NCI-H1092 (cell line): ENCODE results near the gene CALY.

ENCODE experiments used
- DNase-seq: peaks from one replicate; lab custom pipeline; 2025; lab: John Stamatoyannopoulos, UW

Gene CALY

GRCh38 chr10:133311570-133311969 is 25.1 kb downstream of the CALY start:
- no peak for DNase-seq

GRCh38 chr10:133310789-133311188 is 25.9 kb downstream of the CALY start:
- no peak for DNase-seq

DNA sequence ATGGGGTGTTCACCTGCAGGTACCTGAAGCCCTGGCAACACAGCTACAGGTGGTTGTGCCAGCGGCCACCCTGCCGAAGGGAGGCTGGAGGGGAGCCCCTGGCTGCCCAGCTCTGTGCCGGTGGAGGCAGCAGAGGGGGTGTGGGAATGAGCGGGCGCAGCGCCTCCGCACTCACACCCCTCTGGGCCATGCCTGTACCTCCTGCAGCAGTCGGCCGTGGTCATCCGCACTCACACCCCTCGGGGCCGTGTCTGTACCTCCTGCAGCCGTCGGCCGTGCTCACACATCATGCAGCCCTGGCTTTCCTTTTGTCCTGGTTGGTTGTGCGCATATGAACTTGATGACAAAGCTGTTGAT is 26.3 kb downstream of the CALY start:
- DNase-seq, result no peak

- no peak for DNase-seq
These were observed 26.8 kb downstream of the CALY start for GRCh38 chr10:133309720-133310398.

GRCh38 chr10:133309100-133309719 is 27.5 kb downstream of the CALY start:
- DNase-seq, result peak; percentile 62

DNA sequence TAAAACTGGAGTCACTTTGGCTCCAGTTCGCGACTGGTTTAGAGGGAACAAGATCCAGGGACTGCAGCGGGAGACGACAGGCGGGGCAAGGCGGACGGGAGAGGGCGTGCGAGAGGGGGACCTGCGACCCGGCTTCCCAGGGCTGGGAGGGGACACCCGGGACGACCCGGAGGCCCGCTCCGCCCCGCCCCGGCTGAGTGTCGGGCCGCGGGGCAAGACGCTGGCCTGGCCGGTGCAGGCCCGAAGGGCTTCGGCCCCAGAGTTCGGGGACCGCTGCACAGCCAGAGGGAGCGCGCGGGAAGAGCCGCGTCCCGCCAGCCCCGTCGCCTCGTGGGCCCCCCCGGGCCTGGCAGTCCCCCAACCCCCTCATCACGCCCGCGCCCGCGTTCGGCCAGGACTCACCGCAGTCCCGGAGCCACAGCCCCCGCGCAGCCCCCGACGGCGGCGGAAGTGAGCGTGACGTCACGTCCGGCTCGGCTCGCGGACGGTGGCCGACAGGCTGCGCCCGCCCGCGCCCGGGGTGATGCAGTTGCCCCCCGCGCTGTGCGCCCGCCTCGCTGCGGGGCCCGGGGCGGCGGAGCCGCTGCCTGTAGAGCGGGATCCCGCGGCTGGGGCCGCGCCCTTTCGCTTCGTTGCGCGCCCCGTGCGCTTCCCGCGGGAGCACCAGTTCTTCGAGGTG is 28.1 kb downstream of the CALY start, which contains the start of the genes TUBGCP2 and ZNF511:
Gene TUBGCP2 (minus strand): TSS at position 452 of the 679 bp plus-strand sequence. CDS start 5,931 bp downstream, outside the sequence.
Gene ZNF511 (plus strand): TSS at position 494 of the 679 bp plus-strand sequence. CDS start 30 bp downstream, at position 524.
- DNase-seq, result peak; percentile 62

DNA sequence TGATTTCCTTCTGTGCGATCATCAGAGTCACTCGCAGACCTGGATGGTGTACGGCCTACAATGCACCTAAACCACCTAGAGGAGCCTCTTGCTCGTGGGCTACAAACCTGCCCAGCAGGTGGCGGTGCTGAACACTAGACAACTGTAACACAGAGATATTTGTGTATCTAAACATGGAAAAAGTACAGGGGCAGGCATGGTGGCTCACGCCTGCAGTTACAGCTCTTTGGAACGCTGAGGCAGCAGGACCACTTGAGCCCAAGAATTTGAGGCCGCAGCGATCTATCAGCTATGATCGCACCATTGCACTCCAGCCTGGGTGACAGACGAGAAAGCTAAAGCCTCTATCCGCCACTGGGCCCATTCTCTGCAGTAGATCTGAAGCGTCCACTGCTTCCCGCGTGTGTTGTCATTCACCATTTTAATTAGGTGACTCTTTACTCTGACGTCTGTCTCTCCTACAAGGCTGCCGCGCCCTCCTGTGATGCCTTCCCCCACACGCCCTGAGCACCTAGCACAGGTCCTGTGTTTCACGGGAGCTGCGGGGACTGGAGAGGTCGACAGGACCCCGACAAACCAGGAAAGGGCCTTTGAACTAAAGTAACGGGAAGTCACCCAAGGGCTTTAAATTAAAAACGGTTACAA is 28.8 kb downstream of the CALY start:
- DNase-seq, result no peak

DNA sequence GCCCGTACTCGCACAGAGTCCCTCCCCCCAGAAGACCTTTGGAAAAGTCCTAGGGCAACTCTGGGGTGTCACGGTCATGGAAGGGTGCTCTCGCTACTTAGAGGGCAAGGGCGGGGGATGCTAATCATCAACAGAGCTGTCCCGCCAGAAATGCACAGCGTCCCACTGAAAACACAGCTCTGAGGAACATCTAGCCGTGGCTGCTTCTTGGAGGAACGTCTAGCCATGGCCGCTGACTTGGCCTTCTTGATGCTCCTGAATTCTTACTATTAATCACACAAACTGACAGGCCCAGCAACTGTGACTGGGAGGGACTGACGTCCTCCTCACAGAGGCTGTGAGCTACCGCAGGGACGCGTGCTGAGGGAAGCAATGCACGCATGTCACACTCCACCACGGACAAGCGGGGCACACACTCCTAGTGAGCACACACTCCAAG is 29.7 kb downstream of the CALY start:
- no peak for DNase-seq

DNA sequence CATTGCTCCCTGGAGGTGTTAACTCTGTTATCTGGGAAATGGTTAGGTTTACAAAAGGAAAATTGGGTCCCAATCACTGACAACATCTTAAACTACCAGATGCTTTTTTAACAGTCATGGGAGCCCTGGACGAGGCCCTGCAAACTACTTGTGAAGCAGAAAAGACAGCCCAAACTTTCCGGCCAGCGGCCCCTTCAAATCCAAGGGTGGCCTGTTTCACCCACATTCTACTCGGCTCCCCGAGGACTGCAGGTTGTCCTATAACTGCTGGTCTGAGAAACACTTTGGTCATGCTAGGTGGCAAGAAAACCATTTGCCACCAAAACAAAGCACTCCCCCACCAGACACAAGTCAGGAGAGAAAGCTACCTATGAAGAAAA is 30.6 kb downstream of the CALY start:
- DNase-seq, result no peak

DNA sequence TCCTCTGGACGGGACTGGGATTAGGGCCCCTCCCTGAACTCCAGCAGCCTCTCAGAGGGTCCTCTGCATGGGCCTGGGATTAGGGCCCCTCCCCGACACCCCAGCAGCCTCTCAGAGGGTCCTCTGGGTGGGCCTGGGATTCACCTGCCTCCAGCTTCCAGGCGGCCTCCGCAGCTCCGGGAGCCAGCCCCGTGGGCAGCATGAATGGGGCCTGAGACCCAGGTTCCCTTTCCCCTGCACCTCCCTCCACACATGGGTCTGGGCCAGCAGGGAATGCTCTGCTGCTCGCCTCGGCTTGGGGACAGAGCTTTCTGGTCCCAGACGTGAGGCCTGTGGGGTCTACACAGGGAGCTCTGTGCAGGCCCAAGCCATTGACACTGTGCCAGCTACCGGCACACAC is 33.5 kb downstream of the CALY start:
- DNase-seq, result no peak

DNA sequence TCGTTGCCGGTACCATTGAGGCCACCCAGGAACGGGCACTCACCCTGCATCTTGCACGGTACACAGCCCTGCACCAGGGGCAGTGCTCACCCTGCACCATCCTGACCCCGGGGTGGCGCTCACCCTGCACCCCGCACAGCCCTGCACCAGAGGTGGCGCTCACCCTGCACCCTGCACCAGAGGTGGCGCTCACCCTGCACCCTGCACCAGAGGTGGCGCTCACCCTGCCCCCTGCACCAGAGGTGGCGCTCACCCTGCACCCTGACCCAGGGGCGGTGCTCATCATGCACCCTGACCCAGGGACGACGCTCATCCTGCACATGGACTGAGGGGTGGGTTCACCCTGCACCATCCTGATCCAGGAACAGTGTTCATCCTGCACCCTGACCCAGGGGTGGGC is 34.5 kb downstream of the CALY start:
- no peak for DNase-seq

- DNase-seq, result no peak
These were observed 37.0 kb downstream of the CALY start for GRCh38 chr10:133299738-133300137.

GRCh38 chr10:133299224-133299623 is 37.5 kb downstream of the CALY start:
- DNase-seq, result no peak

GRCh38 chr10:133298466-133298865 is 38.2 kb downstream of the CALY start:
- no peak for DNase-seq

- no peak for DNase-seq
These were observed 39.2 kb downstream of the CALY start for GRCh38 chr10:133297504-133297903.

DNA sequence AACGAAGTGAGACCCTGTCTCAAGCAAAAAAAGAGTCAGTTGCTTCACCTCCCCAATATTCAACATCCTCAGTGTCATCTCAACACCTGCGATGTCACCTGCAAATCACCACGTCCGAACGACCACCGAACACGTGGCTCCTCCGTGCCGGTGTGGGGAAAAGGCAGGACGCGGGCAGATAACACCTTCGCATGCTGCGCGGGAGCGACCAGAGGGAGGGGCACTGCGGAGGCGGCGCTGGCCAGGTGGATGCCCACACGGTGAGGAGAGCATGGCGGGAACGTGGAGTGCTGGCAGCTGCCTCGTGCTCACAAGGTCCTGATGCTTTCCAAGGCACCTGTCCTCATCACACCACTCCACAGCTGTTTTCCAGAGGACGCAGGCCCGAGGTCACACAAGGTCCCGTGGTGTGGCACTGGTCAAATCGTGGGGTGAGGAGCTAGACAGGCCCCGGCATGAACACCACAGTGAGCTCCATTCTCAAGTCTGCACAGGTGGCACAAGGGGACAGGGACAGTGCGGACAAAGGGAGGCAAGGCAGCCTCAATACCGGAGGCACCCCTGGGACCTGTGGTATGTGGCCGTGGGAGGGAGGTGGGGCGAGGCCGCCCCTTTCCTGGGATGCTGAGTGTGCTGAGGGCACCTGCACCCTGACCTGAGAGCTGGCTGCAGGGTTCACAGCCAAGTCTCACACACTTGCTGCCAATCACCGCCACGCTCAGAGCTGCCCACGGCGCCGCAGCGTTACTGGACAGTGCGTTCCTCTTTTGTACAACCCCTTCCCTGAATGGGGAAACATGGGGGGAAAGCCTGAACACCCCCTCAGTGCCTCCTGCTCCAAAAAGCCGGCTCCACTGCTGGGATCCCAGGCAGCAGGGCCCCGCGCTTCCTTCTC is 41.0 kb downstream of the CALY start:
- no peak for DNase-seq

GRCh38 chr10:133294189-133294588 is 42.5 kb downstream of the CALY start:
- DNase-seq, result no peak

DNA sequence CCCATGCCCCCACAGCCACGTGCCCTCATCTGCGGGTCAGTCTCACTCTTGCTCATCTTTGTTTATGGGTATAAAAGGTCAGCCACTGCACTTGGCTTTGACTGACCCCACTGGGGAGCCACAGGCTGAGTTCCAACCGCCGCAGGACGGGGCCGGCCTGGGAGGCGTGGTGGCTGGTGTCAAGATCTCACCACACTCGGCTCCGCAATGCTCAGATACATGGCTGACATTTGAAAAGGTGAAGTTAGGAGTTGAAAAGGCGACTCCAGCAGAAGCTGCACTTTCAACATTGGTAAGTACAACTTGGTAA is 42.9 kb downstream of the CALY start:
- no peak for DNase-seq

- no peak for DNase-seq
These were observed 43.5 kb downstream of the CALY start for GRCh38 chr10:133292919-133293809.

DNA sequence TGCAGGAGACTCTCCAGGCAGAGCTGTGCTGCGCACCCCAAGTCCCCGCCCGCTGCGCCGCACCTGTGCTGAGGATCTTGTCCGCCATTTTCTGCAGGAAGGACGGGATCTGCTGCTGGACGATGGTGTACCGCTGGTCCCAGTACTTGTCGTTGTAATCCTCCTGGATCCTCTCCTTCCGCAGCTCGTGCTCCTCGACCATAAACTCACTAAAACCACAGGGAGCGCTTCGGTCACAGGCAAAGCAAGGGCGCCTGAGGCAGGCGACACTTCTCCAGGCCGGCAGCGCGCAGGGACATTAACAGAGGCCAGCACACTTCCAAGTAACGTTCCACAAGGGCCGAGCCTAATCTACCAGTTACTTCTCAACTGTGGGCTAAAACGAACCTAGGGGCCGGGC is 46.9 kb downstream of the CALY start:
- no peak for DNase-seq
